IPS-11a (cell line): ENCODE data around the gene LCOR.

Experiments used
- H3K4me3 ChIP-seq: one replicate; pipeline ENCODE4 v1.5.1; 2013; ENCODE audit warnings: low read depth, low read length, control low read depth

LCOR gene

GRCh38 chr10:96889415-96890171 lies 57.5 kb downstream of the LCOR start:
- no peak overlapping the region for H3K4me3 ChIP-seq

DNA sequence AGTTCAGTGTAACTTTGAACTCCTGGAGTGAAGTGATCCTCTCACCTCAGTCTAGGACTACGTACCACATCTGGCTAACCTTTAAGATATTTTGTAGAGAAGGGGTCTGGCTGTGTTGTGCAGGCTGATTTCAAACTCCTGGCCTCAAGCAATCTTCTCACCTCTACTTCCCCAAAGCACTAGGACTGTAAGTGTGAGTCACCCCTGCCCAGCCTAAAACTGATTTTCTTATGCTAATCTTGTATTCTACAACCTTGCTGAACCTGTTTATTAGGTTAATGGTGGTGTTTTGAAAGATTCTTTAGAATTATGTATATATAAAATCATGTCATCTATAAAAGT lies 58.0 kb downstream of the LCOR start:
- H3K4me3 ChIP-seq = no peak overlapping the region

GRCh38 chr10:96890580-96890979 lies 58.5 kb downstream of the LCOR start:
- no peak overlapping the region for H3K4me3 ChIP-seq

- H3K4me3 ChIP-seq = no peak overlapping the region
These were observed 59.7 kb downstream of the LCOR start for GRCh38 chr10:96891840-96892239.

DNA sequence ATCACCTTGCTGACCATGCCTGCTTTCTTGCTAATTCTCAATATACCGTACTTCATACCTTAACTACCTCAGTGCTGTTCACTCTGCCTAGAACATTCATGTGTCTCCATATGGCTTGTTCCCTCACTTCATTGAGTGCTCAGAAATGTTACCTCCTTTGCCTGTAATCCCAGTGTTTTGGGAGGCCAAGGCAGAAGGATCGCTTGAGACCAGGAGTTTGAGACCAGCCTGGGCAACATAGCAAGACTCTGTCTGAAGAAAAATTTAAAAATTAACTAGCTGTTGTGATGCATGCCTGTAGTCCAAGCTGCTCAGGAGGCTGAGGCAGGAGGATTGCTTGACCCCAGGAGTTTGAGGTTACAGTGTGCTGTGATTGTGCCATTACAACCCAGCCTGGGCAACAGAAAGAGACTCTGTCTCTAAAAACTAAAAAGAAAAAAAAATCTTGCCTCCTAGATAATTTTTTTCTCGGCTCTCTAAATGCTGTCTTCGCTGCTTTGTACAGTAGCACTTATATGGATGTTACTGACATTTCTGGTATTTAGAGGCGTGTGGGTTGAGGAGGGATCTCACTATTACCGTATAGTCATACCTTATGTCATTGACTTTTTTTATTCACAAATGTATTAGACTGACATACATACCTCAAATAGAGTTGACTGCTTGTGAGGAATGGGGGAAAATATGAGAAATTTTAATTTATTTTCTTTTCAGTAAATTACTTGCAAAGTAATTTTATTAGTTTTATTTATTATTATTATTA lies 63.7 kb downstream of the LCOR start:
- no peak overlapping the region for H3K4me3 ChIP-seq

- no peak overlapping the region for H3K4me3 ChIP-seq
These were observed 64.9 kb downstream of the LCOR start for GRCh38 chr10:96896884-96897589.

- no peak overlapping the region for H3K4me3 ChIP-seq
These were observed 70.0 kb downstream of the LCOR start for GRCh38 chr10:96902117-96902516.

DNA sequence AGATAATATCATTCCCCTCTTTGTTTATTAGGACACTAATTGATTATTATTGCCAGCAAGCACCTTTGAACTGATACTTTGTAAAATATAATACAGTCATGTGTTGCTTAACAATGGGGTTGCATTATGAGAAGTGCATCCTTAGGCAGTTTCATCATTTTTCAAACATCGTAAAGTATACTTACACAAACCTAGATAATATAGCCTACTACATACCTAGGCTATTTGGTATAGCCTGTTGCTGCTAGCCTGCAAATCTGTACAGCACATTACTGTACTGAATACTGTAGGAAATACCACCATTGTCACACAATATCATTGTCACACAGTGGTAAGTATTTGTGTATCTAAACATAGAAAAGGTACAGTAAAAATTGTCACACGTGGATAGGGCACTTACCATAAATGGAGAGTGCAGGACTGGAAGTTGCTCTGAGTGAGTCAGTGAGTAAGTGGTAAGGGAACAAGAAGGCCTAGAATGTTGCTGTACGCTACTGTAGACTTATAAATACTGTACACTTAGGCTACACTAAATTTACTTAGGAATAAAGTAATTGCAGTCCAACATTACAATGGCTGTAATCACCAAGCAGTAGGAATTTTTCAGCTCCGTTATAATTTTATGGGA lies 70.7 kb downstream of the LCOR start:
- H3K4me3 ChIP-seq = no peak overlapping the region

DNA sequence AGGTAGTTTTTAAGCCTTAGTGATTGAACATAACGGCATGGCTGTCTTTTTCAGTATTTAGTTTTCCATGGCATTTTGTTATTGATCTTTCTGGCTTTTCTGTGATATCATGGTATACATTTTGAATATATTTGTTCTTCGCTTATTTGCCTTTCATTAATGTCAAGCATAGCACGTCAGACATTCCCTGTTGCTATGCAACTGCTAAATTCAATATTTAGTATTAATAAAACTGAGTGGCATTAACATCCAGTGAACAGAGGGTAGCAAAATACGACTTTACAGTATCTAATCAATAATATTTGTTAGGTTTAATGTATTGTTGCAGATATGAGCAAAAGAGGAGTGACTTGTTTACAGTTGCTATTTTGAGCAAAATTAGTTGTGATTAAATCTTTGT lies 72.5 kb downstream of the LCOR start:
- H3K4me3 ChIP-seq = no peak overlapping the region

GRCh38 chr10:96906864-96907263 lies 74.8 kb downstream of the LCOR start:
- H3K4me3 ChIP-seq = no peak overlapping the region

- H3K4me3 ChIP-seq = no peak overlapping the region
These were observed 78.6 kb downstream of the LCOR start for GRCh38 chr10:96910488-96911395.

DNA sequence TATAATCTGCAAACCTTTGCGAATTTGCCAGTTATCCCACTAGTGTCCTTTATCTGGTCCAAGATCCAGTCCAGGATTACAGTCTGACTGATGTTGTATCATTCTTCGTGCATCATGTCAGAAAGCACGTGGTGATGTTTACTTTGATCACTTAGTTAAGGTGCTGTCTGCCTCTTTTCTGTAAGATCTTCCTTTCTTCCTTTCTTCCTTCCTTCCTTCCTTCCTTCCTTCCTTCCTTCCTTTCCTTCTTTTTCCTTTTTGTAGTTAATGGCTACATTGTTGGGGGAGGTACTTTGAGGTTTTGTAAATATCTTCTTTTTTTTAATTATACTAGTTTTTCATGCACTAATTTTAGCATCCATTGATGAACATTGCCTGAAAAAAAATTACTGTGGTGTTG lies 80.3 kb downstream of the LCOR start:
- H3K4me3 ChIP-seq = no peak overlapping the region

GRCh38 chr10:96913906-96914305 lies 81.8 kb downstream of the LCOR start:
- H3K4me3 ChIP-seq = no peak overlapping the region

- H3K4me3 ChIP-seq = no peak overlapping the region
These were observed 85.5 kb downstream of the LCOR start for GRCh38 chr10:96917628-96918027.

GRCh38 chr10:96918214-96919002 lies 86.3 kb downstream of the LCOR start:
- no peak overlapping the region for H3K4me3 ChIP-seq

DNA sequence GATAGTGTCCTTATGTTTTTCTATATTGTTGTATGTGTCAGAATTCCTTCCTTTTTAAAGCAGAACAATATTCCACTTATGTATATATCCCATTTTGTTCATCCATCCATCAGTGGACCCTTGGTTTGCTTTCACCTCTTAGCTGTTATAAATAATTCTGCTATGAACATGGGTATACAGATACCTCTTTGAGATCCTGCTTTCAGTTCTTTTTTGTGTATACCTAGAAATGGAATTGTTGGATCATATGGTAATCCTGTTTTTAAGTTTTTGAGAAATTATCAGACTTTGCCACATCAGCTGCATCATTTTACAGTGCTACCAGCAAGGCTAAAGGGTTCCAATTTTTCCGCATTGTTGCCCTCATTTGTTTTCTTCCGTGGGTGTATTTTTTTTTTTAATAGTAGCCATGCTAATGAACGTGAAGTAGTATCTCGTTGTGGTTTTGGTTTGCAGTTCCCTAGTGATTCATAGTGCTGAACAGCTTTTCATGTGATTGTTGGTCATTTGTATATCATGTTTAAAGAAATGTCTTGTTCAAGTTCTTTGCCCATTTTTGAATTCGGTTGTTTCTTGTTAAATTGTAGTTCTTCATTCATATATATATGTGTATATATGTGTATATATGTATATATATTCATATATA lies 87.8 kb downstream of the LCOR start:
- H3K4me3 ChIP-seq = no peak overlapping the region

DNA sequence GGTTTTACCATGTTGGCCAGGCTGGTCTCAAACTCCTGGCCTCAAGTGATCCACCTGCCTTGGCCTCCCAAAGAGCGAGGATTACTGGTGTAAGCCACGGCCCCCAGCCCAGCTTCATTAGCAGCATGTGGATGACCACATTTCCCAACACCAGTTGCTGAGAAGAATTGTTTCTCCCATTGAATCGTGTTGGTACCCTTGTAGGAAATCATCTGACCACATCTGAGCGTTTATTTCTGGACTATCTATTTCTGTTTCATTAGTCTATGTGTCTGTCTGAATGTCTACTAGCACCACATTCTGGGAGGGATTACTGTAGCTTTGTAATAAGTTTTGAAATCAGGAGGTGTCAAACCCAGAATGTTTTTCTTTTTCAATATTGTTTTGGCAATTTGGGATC lies 89.6 kb downstream of the LCOR start:
- H3K4me3 ChIP-seq = no peak overlapping the region

- no peak overlapping the region for H3K4me3 ChIP-seq
These were observed 91.2 kb downstream of the LCOR start for GRCh38 chr10:96922978-96923948.
